A673 (cell line): ENCODE measurements around the gene ASIC2.

Experiments used
- CTCF ChIP-seq: fragments of 300-800, 200-600 bp; sonication (generic); conservative IDR thresholded peaks from 2 replicates; pipeline ENCODE4 v1.5.1; 2017; ENCODE audit warnings: low read depth, mild to moderate bottlenecking, antibody characterized with exemption, low read length, moderate library complexity, mixed read lengths
- EZH2 ChIP-seq: fragments of 200-600 bp; sonication (generic); IDR thresholded peaks from 2 replicates; pipeline ENCODE4 v1.6.1; 2017; ENCODE audit warnings: borderline replicate concordance, low read depth, mild to moderate bottlenecking, mixed read lengths, antibody characterized with exemption, low read length; ENCODE audit not compliant: poor library complexity, severe bottlenecking

GRCh38 chr17:33220036-33220435, 73.1 kb downstream of the ASIC2 start:
- TF ChIP-seq CTCF (no peak), EZH2 (no peak)
